Stimulated activated naive CD8-positive, alpha-beta T cell treated with anti-CD3 and anti-CD28 coated beads, Interleukin-15, Interleukin-2, amounts not matched to agents 100 U/mL and 50 U/mL, for 24 hours (primary cell): ENCODE results near the gene ZCCHC7.
"Not testable (repeated sequence)": the region's sequence is repeated elsewhere in the genome, so short reads cannot be mapped to it uniquely, and the experiment has no call there.

Experiments used
- ATAC-seq: fragments of 150-1000 bp; cut with Tn5 transposase; one replicate; pipeline ENCODE4 v1.10.0; 2021
- DNase-seq: peaks from one replicate; pipeline ENCODE4 v3.0.0; 2021

ZCCHC7 gene

DNA sequence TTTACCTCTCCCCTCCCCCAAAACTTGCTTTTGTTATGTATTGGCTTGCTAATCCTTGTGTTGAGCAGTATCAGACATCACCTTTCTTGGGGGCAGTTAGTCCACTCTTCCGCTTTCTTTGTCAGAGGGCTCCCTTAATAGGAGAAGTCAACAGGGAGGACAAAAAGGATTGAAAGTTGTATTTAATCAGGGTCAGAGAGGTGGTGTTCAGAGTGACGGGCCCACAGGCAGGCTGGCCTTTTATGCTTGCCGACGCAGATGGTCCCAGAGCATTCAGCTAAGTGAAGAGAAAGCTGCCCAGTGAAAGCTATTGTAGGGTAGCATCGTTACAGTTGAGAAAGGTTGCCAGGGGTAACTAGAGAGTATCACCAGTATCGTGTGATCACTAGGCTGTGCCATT, 131.1 kb downstream of the ZCCHC7 start:
- DNase-seq = no peak
- no peak for ATAC-seq

DNA sequence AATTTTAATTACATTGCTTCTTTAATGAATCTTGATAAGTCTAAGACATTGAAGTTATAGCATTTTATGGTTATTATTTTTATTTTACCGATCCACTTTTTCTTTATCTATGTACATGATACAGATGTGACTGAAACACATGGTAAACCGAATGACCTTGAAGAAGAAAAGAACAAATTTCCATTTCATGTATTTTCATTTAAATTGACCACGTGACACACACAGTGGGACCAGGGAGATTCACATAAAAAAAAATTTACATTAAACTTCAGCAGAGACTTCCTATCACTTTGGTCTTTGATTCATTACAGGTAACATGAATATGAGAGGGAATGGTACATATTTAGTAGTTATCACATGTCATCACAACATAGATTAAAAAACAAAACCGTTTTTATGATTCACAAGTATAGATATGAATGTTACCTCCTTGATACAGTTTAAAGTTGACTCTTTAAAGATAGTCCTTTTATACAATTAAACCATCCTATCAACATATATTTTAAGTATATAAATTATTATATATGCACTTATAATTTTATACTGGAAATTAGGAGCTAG, 133.1 kb downstream of the ZCCHC7 start:
- ATAC-seq (no peak), DNase-seq (no peak)

DNA sequence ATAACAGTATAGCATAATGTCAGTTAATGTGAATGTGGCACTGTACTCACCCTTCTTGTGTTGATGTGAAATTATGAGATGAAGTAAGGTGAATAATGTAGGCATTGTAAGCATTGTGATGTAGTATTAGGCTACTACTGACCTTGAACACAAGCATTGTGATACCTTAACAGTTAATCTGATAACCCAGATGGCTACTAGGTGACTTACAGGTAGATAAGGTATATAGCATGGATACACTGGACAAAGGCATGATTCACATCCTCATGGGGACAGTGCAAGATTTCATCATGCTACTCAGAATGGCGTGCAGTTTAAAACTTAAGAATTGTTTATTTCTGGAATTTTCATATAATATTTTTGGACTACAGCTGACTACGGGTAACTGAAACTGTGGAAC, 134.8 kb downstream of the ZCCHC7 start:
- ATAC-seq (no peak), DNase-seq (no peak)

DNA sequence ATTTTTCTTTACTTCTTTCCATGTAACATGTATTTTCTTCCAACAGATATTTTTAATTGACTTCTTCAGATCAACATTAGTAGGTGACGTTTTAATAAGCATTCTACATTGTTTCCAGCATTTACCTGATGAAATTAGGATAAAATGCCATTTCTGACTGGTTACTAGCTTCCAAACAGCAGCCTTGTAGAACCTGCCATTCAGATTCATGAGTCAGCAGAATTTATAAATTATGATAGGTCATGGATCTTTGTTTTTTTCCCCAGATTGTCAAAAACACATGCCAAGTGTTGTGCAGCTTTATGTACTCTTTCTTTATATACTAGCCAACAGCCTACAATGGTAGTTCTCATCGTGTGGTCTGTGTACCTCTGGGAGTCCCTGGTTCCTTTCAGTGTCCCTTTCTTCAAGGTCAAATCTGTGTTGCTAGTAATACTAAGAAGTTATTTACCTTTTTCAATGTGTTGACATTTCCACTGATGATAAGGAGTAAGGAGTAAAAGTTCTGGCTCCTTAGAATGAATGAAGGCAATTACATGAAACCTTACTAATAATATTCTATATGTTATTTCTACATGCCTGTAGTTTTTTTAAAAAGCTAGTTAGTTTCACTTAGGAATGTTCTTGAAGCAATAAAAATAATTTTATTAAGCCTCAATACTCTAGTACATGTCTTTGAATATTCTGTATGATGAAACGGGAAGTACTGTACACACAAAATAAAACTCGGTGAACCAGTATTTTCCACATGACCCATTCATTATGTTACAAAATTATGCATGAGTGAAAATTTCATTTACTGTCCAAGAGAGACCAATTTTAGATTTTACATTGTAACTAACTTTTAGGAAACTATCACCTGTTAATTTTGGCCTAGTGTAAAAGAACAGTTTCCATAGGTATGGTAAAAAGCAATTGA, 135.8 kb downstream of the ZCCHC7 start:
- no peak for DNase-seq
- ATAC-seq = no peak

DNA sequence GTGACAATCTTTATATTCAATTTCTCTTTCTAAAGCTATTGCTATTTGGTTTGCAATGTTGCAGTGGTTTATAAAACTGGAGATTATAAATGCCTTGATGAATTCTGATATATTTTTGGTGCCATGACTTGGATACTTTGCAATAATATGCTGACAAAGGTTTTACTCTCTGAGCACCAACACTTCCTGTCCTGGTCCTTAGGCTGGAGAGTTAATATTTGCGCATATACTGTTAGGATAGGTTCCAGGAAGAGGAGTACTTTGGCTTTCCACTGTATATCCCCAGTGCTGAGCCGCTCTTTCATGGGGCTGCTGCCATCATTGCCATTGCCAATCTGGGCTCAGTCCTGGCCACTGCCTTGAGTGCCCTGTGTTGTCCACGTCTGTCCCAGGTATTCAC, 139.6 kb downstream of the ZCCHC7 start:
- ATAC-seq = no peak
- DNase-seq = no peak

DNA sequence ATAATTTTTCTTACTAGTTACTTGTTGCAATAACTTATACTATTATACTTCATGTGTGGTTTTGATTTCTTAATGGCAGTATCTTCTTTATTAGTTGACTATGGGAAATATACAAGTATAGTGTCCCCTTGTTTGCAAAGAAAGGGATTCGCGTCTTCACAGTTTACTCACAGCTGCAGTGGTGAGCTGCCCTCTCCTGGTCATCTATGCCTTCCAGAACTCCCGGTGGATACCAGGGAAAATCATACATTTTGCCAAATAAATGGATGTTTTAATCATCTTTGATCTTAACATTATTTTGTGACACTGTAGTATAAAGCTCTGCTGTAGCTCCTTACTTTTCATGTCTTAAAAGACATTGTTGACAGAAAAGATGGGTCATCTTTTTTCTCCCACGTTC, 142.0 kb downstream of the ZCCHC7 start:
- DNase-seq (no peak), ATAC-seq (no peak)

DNA sequence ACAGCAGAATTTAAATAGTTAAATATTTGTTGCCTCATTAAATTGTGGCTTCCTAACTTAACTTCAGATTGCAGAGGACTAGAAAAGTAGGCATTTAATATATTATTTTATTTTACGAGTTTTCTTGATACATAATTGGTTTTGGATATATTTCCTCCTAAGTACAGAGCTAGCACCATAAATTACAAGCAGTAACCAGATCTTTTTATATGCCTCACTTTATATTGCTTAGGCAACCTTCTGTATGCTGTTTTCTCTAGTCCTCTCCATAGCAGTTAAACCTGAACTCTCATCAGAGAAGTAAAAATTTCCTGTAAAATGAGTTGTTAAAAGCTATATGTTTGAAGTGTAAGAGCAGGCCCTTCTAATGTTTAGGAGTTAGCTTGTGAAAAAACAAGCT, 144.2 kb downstream of the ZCCHC7 start:
- DNase-seq (no peak), ATAC-seq (no peak)

DNA sequence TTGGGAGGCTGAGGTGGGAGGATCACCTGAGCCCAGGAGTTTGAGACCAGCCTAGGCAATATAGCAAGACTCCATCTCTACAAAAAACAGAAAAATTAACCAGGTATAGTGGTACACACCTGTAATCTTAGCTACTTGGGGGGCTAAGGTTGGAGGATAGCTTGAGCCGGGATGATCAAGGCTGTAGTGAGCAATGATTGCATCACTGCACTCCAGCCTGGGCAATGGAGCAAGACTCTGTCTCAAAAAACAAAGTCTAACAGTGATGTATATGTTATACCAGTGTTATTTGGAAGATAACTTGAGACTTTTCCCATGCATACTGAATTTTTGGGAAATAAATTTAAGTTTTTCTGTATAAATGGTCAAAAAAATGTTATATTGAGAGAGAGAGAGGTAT, 146.3 kb downstream of the ZCCHC7 start:
- no peak for ATAC-seq
- DNase-seq = no peak

DNA sequence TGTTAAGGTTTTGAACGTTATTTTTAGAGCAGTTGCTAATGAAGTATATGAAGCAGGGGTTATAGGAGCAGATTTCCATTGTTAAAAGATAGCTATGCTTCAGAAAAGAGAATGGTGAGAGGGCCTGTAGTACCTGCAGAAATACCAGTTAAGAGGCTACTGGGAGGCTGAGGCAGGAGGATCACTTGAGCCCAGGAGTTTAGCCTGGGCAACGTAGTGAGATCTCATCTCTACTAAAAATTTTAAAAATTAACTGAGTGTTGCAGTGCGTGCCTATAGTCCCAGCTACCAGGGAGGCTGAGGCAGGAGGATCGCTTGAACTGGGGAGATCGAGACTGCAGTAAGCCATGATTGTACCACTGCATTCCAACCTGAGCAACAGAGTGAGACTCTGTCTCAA, 148.8 kb downstream of the ZCCHC7 start:
- DNase-seq (no peak), ATAC-seq (no peak)

DNA sequence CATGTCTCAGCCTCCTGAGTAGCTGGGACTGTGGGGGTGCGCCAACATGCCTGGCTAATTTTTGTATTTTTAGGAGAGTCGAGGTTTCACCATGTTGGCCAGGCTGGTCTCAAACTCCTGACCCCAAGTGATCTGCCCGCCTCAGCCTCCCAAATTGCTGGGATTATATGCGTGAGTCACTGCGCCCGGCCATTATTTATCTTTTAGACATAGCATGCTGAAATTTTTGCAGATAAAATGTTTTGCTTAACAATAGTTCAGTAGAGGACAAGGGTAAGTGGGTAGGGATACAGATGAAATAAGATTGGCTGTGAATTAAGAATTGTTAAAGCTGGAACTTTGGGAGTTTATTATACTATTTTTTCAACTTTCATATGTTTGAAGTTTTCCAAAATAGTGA, 151.3 kb downstream of the ZCCHC7 start:
- ATAC-seq (no peak), DNase-seq (no peak)

DNA sequence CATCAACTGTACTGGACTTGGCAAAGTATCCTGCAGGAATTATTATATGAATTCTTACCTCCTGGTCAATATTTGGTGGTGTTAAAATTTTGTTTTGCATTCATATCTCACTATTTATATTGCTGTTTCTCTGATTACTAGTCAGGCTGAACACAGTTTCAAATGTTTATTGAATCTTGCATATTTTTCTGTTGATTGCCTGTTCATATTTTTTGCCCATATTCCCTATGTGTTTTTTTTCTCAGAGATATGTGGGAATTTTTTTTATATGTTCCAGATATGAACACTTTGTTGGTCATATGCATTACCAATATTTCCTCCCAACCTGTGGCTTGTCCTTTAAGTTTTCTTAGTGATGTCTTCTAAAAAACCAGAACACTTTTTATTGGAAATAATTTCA, 153.2 kb downstream of the ZCCHC7 start:
- ATAC-seq = no peak
- no peak for DNase-seq

DNA sequence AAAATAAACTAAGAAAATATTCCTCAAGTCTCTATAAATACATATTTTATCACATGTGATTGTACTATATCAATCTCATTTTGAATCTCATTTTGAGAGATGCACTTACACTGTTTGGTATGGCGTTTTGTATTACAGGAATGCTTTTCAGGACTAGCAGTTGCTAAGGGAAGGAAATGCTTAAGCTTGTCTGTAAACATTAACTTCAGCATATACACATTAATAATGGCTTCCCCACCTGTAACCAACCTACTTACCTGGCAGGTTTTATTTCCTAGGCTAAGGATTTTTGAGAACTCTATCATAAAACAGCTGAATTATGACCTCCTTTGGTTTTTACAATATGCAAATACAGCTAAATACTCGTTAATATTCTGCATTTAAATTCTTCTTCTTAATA, 161.2 kb downstream of the ZCCHC7 start:
- DNase-seq = no peak
- no peak for ATAC-seq

DNA sequence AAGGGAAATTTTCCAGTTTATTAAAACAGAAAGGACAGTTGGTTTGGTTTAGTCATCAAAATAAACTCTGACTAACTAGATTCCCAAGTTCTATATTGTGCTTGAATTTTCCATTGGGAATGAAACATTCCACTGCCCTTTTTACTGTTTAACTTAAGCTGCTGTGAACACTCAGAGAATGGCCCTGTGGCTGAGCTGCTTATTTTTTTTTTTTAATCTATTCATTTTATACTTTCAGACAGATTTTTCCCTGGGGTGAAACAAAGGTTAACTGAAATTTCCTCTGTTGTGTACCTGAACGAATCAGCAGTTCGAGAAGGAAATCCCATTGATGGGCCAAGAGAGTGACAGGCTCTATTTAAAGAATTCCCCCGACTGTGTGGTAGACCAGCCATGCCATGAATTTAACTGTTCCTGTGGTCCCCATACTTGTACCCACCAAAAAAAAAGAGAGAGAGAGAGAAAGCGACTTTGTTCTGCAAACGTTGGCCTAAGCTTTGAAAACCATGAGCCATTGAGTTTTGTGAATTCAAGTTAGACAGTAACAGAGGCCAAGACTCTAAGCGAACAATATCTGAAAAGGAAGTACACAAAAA, 163.5 kb downstream of the ZCCHC7 start:
- no peak for DNase-seq
- peak; percentile 75 for ATAC-seq

DNA sequence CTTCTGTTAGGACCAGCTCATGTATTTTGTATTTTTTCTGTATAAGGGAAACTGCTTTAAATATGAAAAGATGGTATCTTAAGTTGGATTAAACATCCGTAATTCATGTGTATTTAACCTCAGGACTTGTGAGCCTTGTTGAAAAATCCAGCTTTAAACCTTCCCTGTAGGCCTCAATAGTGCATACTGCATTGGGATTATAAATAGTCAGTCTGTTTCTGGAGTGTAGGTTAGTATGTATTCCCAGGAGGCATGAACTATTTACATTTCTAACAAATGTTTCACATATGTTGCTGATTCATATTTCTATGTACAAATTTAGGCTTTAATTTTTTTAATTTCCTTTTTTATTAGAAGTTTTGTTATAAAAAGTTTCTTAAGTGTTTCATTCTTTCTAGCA, 164.3 kb downstream of the ZCCHC7 start:
- ATAC-seq (no peak), DNase-seq (no peak)

DNA sequence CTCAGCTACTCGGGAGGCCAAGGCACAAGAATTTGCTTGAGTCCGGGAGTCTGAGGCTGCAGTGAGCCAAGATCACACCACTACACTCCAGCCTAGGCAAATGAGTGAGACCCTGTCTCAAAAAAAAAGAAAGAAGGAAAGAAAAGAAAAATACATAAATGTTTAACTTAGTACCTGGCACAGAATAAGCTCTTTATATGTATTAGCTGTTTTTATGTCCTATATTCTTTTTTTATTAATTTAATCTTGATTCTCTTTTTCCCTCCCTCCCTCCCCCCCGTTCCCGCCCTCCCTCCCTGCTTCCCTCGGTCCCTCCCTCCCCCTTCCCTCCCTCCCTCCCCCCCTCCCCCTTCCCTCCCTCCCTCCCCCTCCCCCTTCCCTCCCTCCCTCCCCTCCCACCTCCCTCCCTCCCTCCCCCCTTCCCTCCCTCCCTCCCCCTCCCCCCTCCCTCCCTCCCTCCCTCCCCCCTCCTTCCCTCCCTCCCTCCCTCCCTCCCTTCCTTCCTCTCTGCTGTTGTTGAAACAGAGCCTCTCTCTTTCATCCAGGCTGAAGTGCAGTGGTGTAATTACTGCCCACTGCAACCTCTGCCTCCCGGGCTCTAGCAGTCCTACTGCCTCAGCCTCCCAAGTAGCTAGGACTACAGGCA, 166.3 kb downstream of the ZCCHC7 start:
- ATAC-seq (no peak), DNase-seq (no peak)

DNA sequence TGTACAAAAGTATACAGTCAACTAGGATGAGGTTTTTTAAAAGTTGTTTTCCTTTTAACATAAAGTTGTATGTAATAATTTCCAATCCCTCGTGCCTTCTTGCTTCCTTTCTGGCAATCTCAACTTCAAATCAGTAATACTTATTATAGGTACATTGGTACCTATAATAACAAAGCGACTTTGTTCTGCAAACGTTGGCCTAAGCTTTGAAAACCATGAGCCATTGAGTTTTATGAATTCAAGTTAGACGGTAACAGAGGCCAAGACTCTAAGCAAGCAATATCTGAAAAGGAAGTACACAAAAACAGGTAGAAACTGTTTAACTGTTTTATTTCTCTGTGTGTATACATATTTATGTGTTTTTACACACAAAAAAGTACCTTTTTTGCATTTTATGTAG, 166.9 kb downstream of the ZCCHC7 start:
- ATAC-seq = no peak
- DNase-seq = no peak

DNA sequence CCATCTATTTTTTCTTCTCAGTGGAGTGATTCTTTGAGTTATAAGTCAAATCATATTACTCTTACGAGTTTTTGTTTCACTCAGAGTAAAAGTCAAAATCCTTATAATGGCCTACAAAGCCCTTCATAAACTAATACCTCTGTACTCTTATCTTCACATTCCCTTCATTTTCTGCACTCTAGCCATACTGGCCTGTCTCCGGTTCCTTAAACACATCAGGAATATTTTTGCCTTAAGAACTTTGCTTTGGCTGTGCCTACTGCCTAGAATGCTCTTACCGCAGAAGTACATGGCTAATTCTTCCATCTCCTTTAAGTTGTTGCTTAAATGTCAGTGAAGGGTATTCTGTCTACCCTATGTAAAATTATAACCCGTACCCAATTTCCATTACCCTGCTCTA, 169.3 kb downstream of the ZCCHC7 start:
- ATAC-seq (no peak), DNase-seq (no peak)

DNA sequence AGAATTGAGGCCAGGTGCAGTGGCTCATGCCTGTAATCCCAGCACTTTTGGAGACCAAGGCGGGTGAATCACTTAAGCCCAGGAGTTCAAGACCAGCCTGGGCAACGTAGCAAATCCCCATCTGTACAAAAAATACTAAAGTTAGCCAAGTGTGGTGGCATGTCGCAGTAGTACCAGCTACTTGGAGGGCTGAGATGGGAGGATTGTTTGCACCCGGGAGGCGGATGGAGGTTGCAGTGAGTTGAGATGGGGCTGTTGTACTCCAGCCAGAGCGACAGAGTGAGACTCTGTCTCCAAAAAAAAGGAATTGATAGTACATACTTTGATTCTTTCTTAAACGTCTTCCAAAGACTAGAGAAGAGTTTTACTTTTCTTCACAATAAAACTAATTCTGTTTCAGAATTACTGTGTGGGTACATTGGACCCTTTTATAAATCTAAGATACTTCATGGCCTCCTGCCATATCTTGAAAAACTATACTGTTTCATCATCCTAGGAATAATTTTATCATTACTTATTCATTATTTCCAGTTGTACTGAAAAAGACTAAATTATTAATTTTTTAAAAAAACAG, 170.1 kb downstream of the ZCCHC7 start:
- DNase-seq (peak; percentile 11), ATAC-seq (peak; percentile 26)

DNA sequence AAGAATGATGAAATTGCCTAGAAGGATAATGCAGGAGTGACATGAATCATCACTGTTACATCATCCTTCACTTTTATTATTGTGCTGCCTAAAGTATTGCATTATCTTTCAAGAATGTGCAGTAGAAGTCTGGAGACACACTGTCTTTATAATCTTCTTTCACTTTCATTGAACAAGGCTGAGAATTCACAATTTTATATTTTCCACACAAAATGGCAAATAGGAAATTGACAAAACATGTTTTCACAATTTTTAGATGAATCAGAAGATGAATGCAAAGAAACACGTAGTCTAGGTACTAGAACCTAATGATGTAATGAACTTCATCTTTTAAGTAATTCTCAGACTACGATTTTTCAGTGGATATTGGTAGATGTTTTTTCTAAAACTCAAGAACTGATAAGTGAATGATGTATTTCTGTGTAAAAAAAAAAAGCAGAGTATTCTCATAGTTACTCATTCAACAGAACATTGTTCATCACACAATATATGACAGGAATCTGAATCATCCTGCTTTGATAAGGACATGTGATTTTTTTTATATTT, 170.6 kb downstream of the ZCCHC7 start:
- ATAC-seq (peak; percentile 70), DNase-seq (no peak)

DNA sequence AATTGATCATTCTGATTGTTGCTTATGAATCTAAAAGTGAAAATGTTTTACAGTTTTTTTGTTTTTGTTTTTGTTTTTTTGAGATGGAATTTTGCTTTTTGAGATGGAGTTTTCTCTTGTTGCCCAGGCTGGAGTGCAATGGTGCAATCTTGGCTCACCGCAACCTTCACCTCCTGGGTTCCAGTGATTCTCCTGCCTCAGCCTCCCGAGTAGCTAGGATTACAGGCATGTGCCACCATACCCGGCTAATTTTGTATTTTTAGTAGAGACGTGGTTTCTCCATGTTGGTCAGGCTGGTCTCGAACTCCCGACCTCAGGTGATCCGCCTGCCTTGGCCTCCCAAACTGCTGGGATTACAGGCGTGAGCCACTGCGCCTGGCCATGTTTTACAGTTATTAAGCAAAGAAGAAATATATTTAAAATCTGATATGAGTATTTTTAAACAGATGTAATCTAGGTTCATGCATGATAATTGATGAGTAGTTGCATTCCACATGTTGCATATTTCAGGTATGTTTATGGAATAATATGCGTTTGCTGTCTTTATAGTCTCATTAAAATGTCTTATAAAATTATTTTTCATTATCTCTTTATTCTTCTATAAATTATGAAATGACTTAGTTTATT, 171.4 kb downstream of the ZCCHC7 start:
- ATAC-seq, DNase-seq: not testable (repeated sequence)

DNA sequence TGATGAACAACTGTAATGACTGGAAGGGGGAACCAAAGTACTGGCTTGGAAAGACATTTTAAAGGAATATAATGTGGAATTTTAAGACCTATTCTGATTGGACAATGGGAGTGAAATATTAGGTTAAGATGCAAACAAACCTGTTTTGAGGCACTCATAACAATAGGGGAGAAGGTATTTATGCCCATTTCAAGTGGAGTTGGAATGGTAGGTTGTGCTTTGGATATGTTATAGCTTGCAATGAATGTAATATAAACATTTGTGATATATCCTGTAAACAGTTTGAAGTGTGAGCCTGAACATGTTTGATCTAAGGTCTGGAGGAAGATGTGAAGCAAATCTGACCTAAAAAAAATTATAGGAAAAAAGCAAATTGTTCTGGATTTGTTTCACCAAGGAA, 172.5 kb downstream of the ZCCHC7 start:
- ATAC-seq (no peak), DNase-seq (no peak)
